ENCODE data around the gene MEIKIN.
"Not testable (repeated sequence)": the region's sequence is repeated elsewhere in the genome, so short reads cannot be mapped to it uniquely, and the experiment has no call there.

MEIKIN gene

GRCh38 chr5:131902266-131902665 lies 43.2 kb downstream of the MEIKIN start:
- DNase-seq = not testable (repeated sequence)

DNA sequence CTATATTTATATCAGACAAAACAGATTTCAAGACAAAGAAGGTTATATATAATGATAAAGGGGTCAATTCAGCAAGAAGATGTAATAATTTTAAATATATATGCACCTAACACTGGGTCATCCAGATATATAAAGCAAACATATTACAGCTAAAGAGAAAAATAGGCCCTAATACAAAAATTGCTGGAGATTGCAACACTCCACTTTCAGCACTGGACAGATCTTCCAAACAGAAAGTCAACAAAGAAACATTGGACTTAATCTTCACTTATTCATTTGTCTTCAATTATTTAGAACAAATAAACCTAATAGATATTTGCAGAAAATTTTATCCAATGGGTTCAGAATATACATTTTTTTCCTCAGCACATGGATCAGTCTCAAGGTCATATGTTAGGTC lies 45.8 kb downstream of the MEIKIN start:
- no peak for DNase-seq

DNA sequence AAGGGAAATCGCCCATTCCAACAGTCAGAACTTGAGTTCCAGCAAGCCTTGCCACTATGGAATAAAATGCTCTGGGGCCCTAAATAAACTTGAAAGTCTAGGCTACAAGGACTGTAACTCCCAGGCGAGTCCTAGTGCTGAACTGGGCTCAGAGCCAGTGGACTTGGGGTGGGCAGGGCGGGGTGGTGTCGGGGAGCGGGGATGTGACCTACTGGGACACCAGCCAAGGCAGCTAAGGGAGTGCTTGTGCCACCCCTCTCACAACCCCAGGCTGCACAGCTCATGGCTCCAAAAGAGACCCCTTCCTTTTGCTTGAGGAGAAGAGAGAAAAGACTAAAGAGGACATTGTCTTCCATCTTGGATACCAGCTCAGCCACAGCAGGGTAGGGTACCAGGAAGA lies 61.5 kb downstream of the MEIKIN start:
- no peak for DNase-seq

- DNase-seq = no peak
Measured at GRCh38 chr5:131879705-131880104, 65.8 kb downstream of the MEIKIN start.

DNA sequence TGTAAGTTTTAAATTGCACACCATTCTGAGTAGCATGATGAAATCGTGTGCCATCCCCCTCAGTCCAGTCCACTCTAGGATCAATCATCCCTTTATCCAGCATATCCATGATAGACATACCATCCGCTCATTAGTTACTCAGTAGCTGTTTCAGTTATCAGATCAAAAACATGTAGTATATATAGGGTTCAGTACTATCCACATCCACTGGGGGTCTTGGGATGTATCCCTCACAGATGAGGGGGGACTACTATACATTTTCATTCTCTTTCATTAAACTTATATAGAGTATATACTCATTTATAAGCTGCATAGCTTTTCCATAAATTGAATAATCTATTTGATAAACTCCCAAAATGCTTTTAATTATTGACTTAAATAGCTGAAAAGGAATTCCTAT lies 67.6 kb downstream of the MEIKIN start:
- no peak for DNase-seq

DNA sequence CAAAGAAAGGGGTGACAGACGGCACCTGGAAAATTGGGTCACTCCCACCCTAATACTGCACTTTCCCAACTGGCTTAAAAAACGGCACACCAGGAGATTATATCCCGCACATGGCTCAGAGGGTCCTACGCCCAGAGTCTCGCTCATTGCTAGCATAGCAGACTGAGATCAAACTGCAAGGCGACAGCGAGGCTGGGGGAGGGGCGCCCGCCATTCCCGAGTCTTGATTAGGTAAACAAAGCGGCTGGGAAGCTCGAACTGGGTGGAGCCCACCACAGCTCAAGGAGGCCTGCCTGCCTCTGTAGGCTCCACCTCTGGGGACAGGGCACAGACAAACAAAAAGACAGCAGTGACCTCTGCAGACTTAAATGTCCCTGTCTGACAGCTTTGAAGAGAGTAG lies 74.2 kb downstream of the MEIKIN start:
- not testable (repeated sequence) for DNase-seq

- DNase-seq = no peak
Measured at GRCh38 chr5:131867524-131867923, 77.9 kb downstream of the MEIKIN start.

- DNase-seq = no peak
Measured at GRCh38 chr5:131863700-131864099, 81.8 kb downstream of the MEIKIN start.

DNA sequence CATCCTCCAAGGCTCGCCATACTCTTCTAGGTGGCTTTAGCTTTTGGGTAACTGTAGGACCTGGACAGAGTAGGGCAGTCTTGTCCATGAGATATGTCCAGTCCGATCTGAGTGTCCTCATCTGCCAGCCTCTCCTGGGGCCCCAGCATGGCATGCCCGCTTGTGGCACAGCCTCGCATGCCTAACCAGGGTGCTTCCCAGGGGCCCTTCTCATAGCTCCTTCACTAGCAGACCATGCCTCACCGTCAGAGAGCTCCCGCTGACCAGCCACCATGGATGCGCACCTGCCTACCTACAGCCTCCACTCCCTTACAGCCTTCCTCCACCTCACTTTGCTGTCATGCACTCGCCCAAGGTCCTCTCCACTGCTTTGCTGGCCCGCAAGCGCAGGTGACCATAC lies 88.1 kb downstream of the MEIKIN start:
- DNase-seq = no peak

DNA sequence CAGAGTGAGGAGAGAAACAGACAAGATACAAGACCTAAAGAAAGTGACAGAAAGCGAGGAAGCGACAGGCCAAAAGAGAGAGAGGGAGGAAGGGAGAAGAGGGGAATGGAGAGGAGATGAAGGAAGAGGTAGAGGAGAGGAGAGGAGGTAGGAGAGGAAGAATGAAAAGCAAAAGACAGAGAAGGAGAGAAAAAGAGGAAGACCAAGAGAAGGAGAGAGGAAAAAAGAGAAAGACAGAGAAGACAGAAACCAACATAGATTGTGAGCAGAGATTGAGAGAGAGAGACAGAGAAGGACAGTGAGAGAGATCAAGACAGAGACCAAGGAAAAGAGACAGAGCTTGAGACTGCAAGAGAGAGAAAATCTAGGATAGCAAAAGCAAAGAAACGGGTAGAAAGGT lies 90.0 kb downstream of the MEIKIN start:
- DNase-seq = no peak

GRCh38 chr5:131854134-131854533 lies 91.3 kb downstream of the MEIKIN start:
- no peak for DNase-seq

- no peak for DNase-seq
Measured at GRCh38 chr5:131848662-131849061, 96.8 kb downstream of the MEIKIN start.

GRCh38 chr5:131846536-131846935 lies 98.9 kb downstream of the MEIKIN start:
- no peak for DNase-seq

DNA sequence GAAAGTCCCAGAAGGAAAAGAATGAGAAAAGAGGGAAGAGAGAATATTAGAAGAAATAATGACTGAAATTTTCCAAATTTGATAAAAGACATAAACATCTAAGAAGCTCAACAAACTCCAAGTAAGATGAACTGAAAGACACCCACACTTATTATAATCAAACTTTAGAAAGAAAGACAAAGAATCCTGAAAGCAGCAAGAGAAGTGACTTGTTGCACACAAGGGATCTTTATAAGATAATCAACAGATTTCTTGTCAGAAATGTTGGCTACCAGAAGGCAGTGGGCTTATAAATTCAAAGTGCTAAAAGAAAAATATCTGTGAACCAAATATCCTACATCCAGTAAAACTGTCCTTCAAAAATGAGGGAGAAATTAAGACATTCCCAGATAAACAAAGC lies 99.6 kb downstream of the MEIKIN start:
- no peak for DNase-seq

GRCh38 chr5:131842971-131843370 lies 102.5 kb downstream of the MEIKIN start:
- not testable (repeated sequence) for DNase-seq

GRCh38 chr5:131832702-131833101 lies 112.8 kb downstream of the MEIKIN start:
- DNase-seq = not testable (repeated sequence)

- DNase-seq = no peak
Measured at GRCh38 chr5:131825404-131826013, 120.0 kb downstream of the MEIKIN start.

DNA sequence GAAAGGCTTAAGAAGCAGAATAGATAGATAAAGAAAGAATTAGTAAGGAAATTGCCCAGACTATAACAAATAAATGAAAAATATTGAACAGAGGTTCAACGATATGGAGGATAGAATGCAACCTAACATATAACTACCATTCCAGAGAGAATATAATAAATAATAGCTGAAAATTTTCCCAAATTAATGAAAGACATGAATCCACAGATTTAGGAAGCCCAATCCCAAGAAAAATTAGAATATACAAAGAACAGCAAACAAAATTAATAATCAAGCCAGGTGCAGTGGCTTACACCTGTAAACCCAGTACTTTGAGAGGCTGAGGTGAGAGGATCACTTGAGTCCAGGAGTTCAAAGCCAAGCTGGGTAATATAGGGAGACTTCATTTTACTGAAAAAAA lies 120.8 kb downstream of the MEIKIN start:
- DNase-seq = no peak

DNA sequence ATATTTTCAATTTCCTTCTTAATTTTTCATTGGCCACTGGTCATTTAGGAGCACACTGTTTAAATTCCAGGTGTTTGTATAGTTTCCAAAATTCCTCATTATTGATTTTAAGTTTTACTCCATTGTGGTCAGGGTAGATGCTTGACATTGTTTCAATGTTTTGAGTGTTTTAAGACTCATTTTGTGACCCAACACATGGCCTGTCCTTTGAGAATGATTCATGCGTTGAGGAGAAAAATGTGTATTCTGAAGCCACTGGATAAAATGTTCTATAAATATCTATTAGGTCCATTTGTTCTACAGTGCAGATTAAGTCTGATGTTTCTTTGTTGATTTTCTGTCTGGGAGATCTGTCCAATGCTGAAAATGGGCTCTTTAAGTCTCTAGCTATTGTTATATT lies 124.2 kb downstream of the MEIKIN start:
- DNase-seq = no peak

DNA sequence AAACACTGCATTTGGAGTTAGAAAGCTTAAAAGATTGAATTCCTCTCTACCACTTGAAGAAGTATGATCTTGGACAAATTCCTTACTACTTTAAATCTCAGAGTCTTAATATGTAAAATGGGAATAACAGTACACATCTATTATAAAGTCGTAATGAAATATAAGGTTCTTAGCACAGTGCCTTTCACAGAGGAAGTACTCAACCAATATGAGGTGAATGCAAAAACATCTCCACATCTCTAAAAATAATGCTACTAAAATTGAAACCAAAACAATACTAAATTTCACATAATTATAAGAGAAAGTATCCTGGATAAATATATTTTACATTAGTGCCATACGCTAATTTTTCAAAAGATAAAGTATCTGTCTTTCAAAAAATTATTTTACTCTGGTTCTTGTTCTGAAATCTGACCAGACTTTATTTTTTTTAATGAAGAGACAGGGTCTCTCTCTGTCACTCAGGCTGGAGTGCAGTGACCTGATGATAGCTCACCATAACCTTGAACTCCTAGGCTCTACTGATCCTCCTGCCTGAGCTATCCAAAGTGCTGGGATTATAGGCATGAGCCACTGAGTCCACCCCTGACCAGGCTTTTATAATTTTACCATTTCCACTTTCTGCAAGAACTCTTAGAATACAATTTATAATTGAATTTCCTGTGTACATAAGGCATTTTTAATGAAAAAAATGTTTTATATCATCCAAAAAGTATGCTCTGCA lies 127.3 kb downstream of the MEIKIN start:
- no peak for DNase-seq

DNA sequence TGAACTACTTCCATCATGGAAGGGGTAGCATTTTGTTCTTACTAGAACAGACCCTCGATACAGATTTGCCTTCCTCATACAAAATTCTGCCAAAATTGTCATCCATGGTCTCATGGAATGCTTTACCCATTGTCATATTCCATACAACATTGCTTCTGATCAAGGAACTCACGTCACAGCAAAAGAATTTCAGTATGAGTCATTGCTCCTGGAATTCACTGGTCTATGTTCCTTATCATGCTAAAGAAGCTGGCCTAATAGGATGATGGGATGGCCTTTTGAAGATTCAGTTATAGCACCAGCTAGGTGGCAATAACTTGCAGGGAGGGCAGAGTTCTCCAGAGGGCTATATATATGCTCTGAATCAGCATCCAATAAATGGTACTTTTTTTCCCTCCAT lies 130.5 kb downstream of the MEIKIN start:
- DNase-seq = no peak

GRCh38 chr5:131812371-131813160 lies 132.9 kb downstream of the MEIKIN start:
- no peak for DNase-seq

DNA sequence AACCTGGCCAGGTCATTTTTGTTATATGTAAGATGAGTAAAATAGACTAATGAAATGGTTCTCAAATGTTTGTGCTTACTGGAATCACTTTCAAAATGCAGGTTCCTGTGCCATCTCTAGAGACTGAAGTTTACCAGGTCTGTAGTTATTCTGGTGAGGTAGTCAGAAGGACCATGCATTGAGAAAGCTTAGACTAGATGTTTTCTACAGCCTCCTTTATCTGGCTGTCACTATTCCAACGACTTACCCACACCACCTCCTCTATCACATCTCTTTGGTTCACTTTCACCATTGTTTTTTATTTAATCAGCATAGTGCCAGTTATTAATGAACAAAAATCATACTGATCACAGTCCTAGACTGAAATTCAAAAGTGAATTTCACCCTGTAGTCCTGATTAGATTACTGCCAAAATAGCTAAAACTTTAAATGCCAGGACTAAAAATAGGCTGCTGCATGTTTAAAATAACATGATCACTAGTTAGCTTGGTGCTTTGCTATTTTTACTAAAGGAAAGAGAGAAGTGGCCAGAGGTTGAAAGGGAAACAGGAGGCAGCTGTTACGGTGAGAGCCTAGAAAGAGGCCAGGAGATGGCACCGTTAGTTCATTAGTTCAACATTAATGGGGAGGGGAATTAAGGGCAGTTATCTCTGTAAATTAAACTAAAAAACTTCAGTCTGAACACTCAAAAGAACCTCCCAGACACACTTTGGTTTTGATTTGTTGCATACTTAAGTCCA lies 134.8 kb downstream of the MEIKIN start:
- DNase-seq = no peak

All from cerebellar nuclear complex (tissue), 1 donor.